H1 (cell line): Measurements from ENCODE around the gene FHIT.

ENCODE experiments used
- CEBPB ChIP-seq: IDR thresholded peaks from 2 replicates; pipeline ENCODE4 v1.6.1; 2012; ENCODE audit warnings: low read depth, low read length
- EP300 ChIP-seq, 2 experiments: IDR thresholded peaks; 1 replicate in 1 of 2; 2 replicates in 1 of 2; pipeline ENCODE4 v1.6.1; 2011 to 2012; ENCODE audit warnings: low read depth in 2 of 2, low read length in 2 of 2, mild to moderate bottlenecking in 2 of 2, borderline replicate concordance in 1 of 2, inconsistent platforms in 1 of 2, moderate library complexity in 1 of 2
- POLR2A ChIP-seq, 2 experiments: IDR thresholded peaks; 1 replicate in 1 of 2; 2 replicates in 1 of 2; pipeline ENCODE4 v1.6.1; 2011; ENCODE audit warnings: low read depth in 2 of 2, low read length in 2 of 2, mild to moderate bottlenecking in 2 of 2; ENCODE audit errors: control extremely low read depth in 1 of 2
- RNF2 ChIP-seq: fragments of 200-900, 300-1000 bp; sonication (generic); IDR thresholded peaks from 2 replicates; pipeline ENCODE4 v1.7.1; 2016; ENCODE audit warnings: borderline replicate concordance, low read depth, mild to moderate bottlenecking, antibody characterized with exemption, low read length; ENCODE audit not compliant: poor library complexity, severe bottlenecking; ENCODE audit errors: missing control alignments
- TAF1 ChIP-seq: IDR thresholded peaks from 2 replicates; pipeline ENCODE4 v1.6.1; 2011; ENCODE audit warnings: mild to moderate bottlenecking, low read depth, low read length
- TF ChIP-seq, protein P1 (sequence below), 3 experiments: IDR thresholded peaks; 1 replicate in 2 of 3; 2 replicates in 1 of 3; pipeline versions ENCODE4 v1.5.1 to v1.6.1; 2011; ENCODE audit warnings: low read length in 3 of 3, mild to moderate bottlenecking in 3 of 3, inconsistent platforms in 2 of 3, low read depth in 1 of 3, moderate library complexity in 1 of 3; ENCODE audit not compliant: insufficient read depth in 1 of 3; ENCODE audit errors: control extremely low read depth in 1 of 3

DNA sequence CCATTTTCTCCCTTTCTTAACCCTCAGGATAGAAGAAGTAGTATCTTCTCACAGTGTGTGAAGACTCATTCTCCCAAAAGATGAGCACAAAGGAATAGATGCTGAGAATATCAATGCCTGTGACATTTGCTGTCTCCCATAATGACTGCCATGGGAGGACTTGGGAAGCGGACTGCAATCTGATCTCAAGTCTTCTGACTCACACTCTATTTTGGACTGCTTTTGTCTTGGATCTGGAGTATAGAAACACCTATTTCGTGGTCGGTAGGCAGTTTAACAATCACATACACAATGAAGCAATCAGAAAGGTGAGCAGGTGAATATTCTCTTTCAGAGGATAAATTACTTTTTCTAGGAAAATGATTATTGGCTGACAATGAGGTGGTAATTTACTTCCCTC is 852.0 kb downstream of the FHIT start:
- TF ChIP-seq EP300 (IDR thresholded peaks at IDR 0.05; ENCODE audit: borderline replicate concordance in 1 of 2, low read depth in 2 of 2, low read length in 2 of 2) (no peak), TAF1 (no peak), POLR2A (IDR thresholded peaks at IDR 0.05; ENCODE audit: control extremely low read depth in 1 of 2, low read depth in 2 of 2, low read length in 2 of 2) (no peak), RNF2 (no peak), CEBPB (no peak)
- TF ChIP-seq, protein P1, sequence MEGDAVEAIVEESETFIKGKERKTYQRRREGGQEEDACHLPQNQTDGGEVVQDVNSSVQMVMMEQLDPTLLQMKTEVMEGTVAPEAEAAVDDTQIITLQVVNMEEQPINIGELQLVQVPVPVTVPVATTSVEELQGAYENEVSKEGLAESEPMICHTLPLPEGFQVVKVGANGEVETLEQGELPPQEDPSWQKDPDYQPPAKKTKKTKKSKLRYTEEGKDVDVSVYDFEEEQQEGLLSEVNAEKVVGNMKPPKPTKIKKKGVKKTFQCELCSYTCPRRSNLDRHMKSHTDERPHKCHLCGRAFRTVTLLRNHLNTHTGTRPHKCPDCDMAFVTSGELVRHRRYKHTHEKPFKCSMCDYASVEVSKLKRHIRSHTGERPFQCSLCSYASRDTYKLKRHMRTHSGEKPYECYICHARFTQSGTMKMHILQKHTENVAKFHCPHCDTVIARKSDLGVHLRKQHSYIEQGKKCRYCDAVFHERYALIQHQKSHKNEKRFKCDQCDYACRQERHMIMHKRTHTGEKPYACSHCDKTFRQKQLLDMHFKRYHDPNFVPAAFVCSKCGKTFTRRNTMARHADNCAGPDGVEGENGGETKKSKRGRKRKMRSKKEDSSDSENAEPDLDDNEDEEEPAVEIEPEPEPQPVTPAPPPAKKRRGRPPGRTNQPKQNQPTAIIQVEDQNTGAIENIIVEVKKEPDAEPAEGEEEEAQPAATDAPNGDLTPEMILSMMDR (IDR thresholded peaks at IDR 0.05; ENCODE audit: control extremely low read depth in 1 of 3, insufficient read depth in 1 of 3, low read depth in 1 of 3, low read length in 3 of 3): no peak
